Measurements from ENCODE around the gene SRC.

- no peak for TF ChIP-seq RARB (CRISPR knock-in tag; IDR thresholded peaks at IDR 0.05)
- TF ChIP-seq TCF4 (CRISPR knock-in tag; IDR thresholded peaks at IDR 0.05; ENCODE audit: borderline replicate concordance): no peak
- TF ChIP-seq OSR1 (CRISPR knock-in tag; IDR thresholded peaks at IDR 0.05): no peak
- no peak for TF ChIP-seq ZNF565 (CRISPR knock-in tag; conservative IDR thresholded peaks at IDR 0.05; ENCODE audit: low read depth)
- no peak for TF ChIP-seq ZFP30 (CRISPR knock-in tag; IDR thresholded peaks at IDR 0.05)
- TF ChIP-seq ZNF8 (CRISPR knock-in tag; IDR thresholded peaks at IDR 0.05): no peak
- no peak for TF ChIP-seq ZFP3 (CRISPR knock-in tag; IDR thresholded peaks at IDR 0.05)
- no peak for TF ChIP-seq ZC3H10 (CRISPR knock-in tag; IDR thresholded peaks at IDR 0.05)
- TF ChIP-seq ESRRG (CRISPR knock-in tag; IDR thresholded peaks at IDR 0.05): no peak
- TF ChIP-seq ISL1 (CRISPR knock-in tag; IDR thresholded peaks at IDR 0.05): no peak
- TF ChIP-seq PATZ1 (CRISPR knock-in tag; IDR thresholded peaks at IDR 0.05; ENCODE audit: borderline replicate concordance): no peak
- TF ChIP-seq, protein P1, sequence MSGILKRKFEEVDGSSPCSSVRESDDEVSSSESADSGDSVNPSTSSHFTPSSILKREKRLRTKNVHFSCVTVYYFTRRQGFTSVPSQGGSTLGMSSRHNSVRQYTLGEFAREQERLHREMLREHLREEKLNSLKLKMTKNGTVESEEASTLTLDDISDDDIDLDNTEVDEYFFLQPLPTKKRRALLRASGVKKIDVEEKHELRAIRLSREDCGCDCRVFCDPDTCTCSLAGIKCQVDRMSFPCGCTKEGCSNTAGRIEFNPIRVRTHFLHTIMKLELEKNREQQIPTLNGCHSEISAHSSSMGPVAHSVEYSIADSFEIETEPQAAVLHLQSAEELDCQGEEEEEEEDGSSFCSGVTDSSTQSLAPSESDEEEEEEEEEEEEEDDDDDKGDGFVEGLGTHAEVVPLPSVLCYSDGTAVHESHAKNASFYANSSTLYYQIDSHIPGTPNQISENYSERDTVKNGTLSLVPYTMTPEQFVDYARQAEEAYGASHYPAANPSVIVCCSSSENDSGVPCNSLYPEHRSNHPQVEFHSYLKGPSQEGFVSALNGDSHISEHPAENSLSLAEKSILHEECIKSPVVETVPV (CRISPR knock-in tag; IDR thresholded peaks at IDR 0.05): no peak
- TF ChIP-seq, protein P2, sequence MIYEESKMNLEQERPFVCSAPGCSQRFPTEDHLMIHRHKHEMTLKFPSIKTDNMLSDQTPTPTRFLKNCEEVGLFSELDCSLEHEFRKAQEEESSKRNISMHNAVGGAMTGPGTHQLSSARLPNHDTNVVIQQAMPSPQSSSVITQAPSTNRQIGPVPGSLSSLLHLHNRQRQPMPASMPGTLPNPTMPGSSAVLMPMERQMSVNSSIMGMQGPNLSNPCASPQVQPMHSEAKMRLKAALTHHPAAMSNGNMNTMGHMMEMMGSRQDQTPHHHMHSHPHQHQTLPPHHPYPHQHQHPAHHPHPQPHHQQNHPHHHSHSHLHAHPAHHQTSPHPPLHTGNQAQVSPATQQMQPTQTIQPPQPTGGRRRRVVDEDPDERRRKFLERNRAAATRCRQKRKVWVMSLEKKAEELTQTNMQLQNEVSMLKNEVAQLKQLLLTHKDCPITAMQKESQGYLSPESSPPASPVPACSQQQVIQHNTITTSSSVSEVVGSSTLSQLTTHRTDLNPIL (CRISPR knock-in tag; IDR thresholded peaks at IDR 0.05; ENCODE audit: low read depth): no peak
These were observed 80.2 kb downstream of the SRC start for GRCh38 chr20:37426106-37426505.
